ENCODE data around the gene CLEC18B. TPM values are rescaled to one million over a fixed set of nuclear protein-coding genes. Genes with fewer than 3 reads are reported as not detected.

CLEC18B gene
- polyA plus RNA-seq, 4 donors = 107 to 143 (median 115) TPM

GRCh38 chr16:74367469-74368001 lies 53.7 kb downstream of the CLEC18B start:
- peak in 2 of 4 donors; percentile 13 to 14 for DNase-seq (ENCODE audit: low read depth in 4 of 4, low spot score in 2 of 4)

GRCh38 chr16:74361646-74362610 lies 59.4 kb downstream of the CLEC18B start:
- DNase-seq (ENCODE audit: low read depth in 4 of 4, low spot score in 2 of 4) = peak in 1 of 4 donors; percentile 17

Other genes with a start within 250 kb of the CLEC18B start
- 100 to 1,000 TPM in 2 of 4 donors, 10 to 100 TPM in 2; 90.8 to 108 (median 100) TPM for gene PSMD7, start 124.7 kb downstream of the CLEC18B start, polyA plus RNA-seq (ENCODE audit: insufficient read length in 4 of 4)
- gene NPIPB15, start 45.2 kb downstream of the CLEC18B start, polyA plus RNA-seq (ENCODE audit: insufficient read length in 4 of 4) = 10 to 100 TPM in 2 of 4 donors, 1 to 10 TPM in 2; 4.8 to 21.2 (median 10.1) TPM
- gene GLG1, start 185.6 kb upstream of the CLEC18B start, polyA plus RNA-seq (ENCODE audit: insufficient read length in 4 of 4) = 100 to 1,000 TPM; 154 to 161 (median 156) TPM
- gene RFWD3, start 245.4 kb upstream of the CLEC18B start, polyA plus RNA-seq (ENCODE audit: insufficient read length in 4 of 4) = 10 to 100 TPM; 26.4 to 31.5 (median 28.2) TPM